HCT116 (cell line): Measurements from ENCODE around the gene FADS1. TPM values are rescaled to one million over a fixed set of nuclear protein-coding genes. Genes with fewer than 3 reads are reported as not detected.

Experiments
- ATAC-seq: fragments of 200-7000 bp; cut with Tn5 transposase; 2 replicates; pipeline ENCODE4 v1.9.1; 2020; ENCODE audit warnings: mild to moderate bottlenecking, moderate library complexity
- BruUV-seq: library from RNA; stranded (reverse); fragments of 400-500 nt; replicated peaks from 2 replicates; lab custom pipeline; 2021; lab: Mats Ljungman, UMichigan
- CTCF ChIA-PET: fragments of 300-600 bp; sonication (Branson Sonifier 250); formaldehyde crosslinking; loops from one replicate; lab custom pipeline; 2021; ENCODE audit warnings: antibody characterized with exemption; lab: Charles Lee
- POLR2A ChIA-PET: fragments of 300-600, 350-600 bp; sonication (Branson Sonifier 250); formaldehyde crosslinking; loops from one replicate; lab custom pipeline; 2021; ENCODE audit warnings: antibody characterized with exemption; lab: Charles Lee
- RAD21 ChIA-PET, 2 experiments: fragments of 300-600 bp; sonication (Branson Sonifier 250); formaldehyde crosslinking; loops; one replicate each; lab custom pipeline; 2023; ENCODE audit warnings: low total read pairs in 2 of 2; ENCODE audit not compliant: uncharacterized antibody in 2 of 2, unreplicated experiment in 2 of 2, low non-redundant PET in 1 of 2; lab: Charles Lee
- DNase-seq: peaks from one replicate; pipeline ENCODE4 v3.0.0-alpha.2; 2010; ENCODE audit warnings: low read depth, low spot score
- H2AFZ ChIP-seq: fragments of 200-600 bp; shearing (Covaris generic), sonication (generic); 2 replicates; pipeline ENCODE4 v1.6.1; 2017; ENCODE audit warnings: low read depth, mixed run types, mixed read lengths, antibody characterized with exemption, low read length; ENCODE audit not compliant: poor library complexity, severe bottlenecking
- H3K27ac ChIP-seq: 2 replicates; pipeline ENCODE4 v1.5.1; 2012; ENCODE audit warnings: low read depth, low read length
- H3K27me3 ChIP-seq: fragments of 200-600 bp; sonication (generic); 2 replicates; pipeline ENCODE4 v1.6.1; 2016; ENCODE audit warnings: mixed run types, low read length, mixed read lengths; ENCODE audit not compliant: insufficient read depth
- H3K36me3 ChIP-seq, 2 experiments: fragments of 200-500 bp in 1 of 2; fragments of 200-600 bp in 1 of 2; sonication (Bioruptor generic) in 1 of 2; sonication (generic) in 1 of 2; 2 replicates each; pipeline versions ENCODE4 v1.5.1 to v1.6.1; 2014 to 2016; ENCODE audit warnings: low read length in 2 of 2, inconsistent platforms in 1 of 2, mixed read lengths in 1 of 2, mixed run types in 1 of 2; ENCODE audit not compliant: insufficient read depth in 2 of 2, control insufficient read depth in 1 of 2
- H3K4me1 ChIP-seq, 2 experiments: fragments of 200-600 bp in 1 of 2; sonication (generic) in 1 of 2; 2 replicates each; pipeline versions ENCODE4 v1.5.1 to v1.6.1; 2012 to 2017; ENCODE audit warnings: low read length in 2 of 2, inconsistent platforms in 1 of 2, mild to moderate bottlenecking in 1 of 2, mixed read lengths in 1 of 2, mixed run types in 1 of 2, moderate library complexity in 1 of 2; ENCODE audit not compliant: insufficient read depth in 2 of 2, control insufficient read depth in 1 of 2
- H3K4me2 ChIP-seq: fragments of 200-600 bp; sonication (generic); 2 replicates; pipeline ENCODE4 v1.6.1; 2017; ENCODE audit warnings: mixed run types, low read length, mixed read lengths
- H3K4me3 ChIP-seq, 2 experiments: fragments of 200-600 bp in 1 of 2; sonication (generic) in 1 of 2; replicated peaks in 1 of 2; 2 replicates each; pipeline ENCODE4 v1.5.1; 2011 to 2016; ENCODE audit warnings: low read length in 2 of 2, control low read depth in 1 of 2, low read depth in 1 of 2, mild to moderate bottlenecking in 1 of 2, mixed read lengths in 1 of 2, mixed run types in 1 of 2
- H3K79me2 ChIP-seq: fragments of 200-600 bp; sonication (generic); 2 replicates; pipeline ENCODE4 v1.6.1; 2017; ENCODE audit warnings: mild to moderate bottlenecking, mixed run types, low read length, moderate library complexity, mixed read lengths; ENCODE audit not compliant: insufficient read depth
- H3K9ac ChIP-seq: fragments of 200-600 bp; sonication (generic); 2 replicates; pipeline ENCODE4 v1.6.1; 2016; ENCODE audit warnings: low read length, mixed read lengths
- H3K9me2 ChIP-seq: fragments of 200-600 bp; sonication (generic), shearing (Covaris generic); 2 replicates; pipeline ENCODE4 v1.6.1; 2017; ENCODE audit warnings: mixed run types, mild to moderate bottlenecking, moderate library complexity; ENCODE audit not compliant: insufficient read depth
- H3K9me3 ChIP-seq, 2 experiments: fragments of 200-500 bp in 1 of 2; fragments of 200-600 bp in 1 of 2; sonication (Bioruptor generic) in 1 of 2; sonication (generic) in 1 of 2; 2 replicates each; pipeline ENCODE4 v1.6.1; 2014 to 2017; ENCODE audit warnings: low read length in 2 of 2, mixed read lengths in 2 of 2, inconsistent platforms in 1 of 2, low read depth in 1 of 2, mild to moderate bottlenecking in 1 of 2, mixed run types in 1 of 2, moderate library complexity in 1 of 2; ENCODE audit not compliant: control insufficient read depth in 1 of 2, insufficient read depth in 1 of 2
- H4K20me1 ChIP-seq: fragments of 200-600 bp; sonication (generic), shearing (Covaris generic); 2 replicates; pipeline ENCODE4 v1.6.1; 2017; ENCODE audit warnings: mixed run types, mild to moderate bottlenecking, moderate library complexity; ENCODE audit not compliant: insufficient read depth
- CTCF ChIP-seq, 3 experiments: fragments of 200-600 bp in 1 of 3; sonication (generic) in 1 of 3; IDR thresholded peaks in 2 of 3; conservative IDR thresholded peaks in 1 of 3; 2 replicates each; pipeline ENCODE4 v1.5.1; 2012 to 2017; ENCODE audit warnings: low read depth in 2 of 3, low read length in 2 of 3, antibody characterized with exemption in 1 of 3, borderline replicate concordance in 1 of 3, control low read depth in 1 of 3, mild to moderate bottlenecking in 1 of 3, mixed read lengths in 1 of 3, mixed run types in 1 of 3, moderate library complexity in 1 of 3; ENCODE audit not compliant: insufficient read depth in 1 of 3
- EGR1 ChIP-seq: IDR thresholded peaks from 2 replicates; pipeline ENCODE4 v1.6.1; 2012; ENCODE audit warnings: low read depth
- EZH2 ChIP-seq: fragments of 200-600 bp; sonication (generic); IDR thresholded peaks from 2 replicates; pipeline ENCODE4 v1.6.1; 2017; ENCODE audit warnings: antibody characterized with exemption, mixed run types
- EZH2phosphoT487 ChIP-seq: fragments of 200-600 bp; IDR thresholded peaks from 2 replicates; pipeline ENCODE4 v1.6.1; 2018; ENCODE audit warnings: antibody characterized with exemption, borderline replicate concordance
- FOSL1 ChIP-seq: IDR thresholded peaks from 2 replicates; pipeline ENCODE4 v1.6.1; 2012; ENCODE audit warnings: low read depth
- POLR2A ChIP-seq: IDR thresholded peaks from 2 replicates; pipeline ENCODE4 v1.7.0; 2011; ENCODE audit warnings: borderline replicate concordance; ENCODE audit not compliant: insufficient read depth, insufficient read length; ENCODE audit errors: extremely low read depth
- POLR2AphosphoS5 ChIP-seq: IDR thresholded peaks from 2 replicates; pipeline ENCODE4 v1.6.1; 2011; ENCODE audit warnings: mild to moderate bottlenecking, low read depth, low read length, moderate library complexity
- RAD21 ChIP-seq: IDR thresholded peaks from 2 replicates; pipeline ENCODE4 v1.6.1; 2012; ENCODE audit warnings: low read depth, mild to moderate bottlenecking
- REST ChIP-seq: IDR thresholded peaks from 2 replicates; pipeline ENCODE4 v1.6.1; 2012; ENCODE audit warnings: low read depth
- SIN3A ChIP-seq: IDR thresholded peaks from 2 replicates; pipeline ENCODE4 v1.6.1; 2012; ENCODE audit warnings: low read depth
- SP1 ChIP-seq: IDR thresholded peaks from 2 replicates; pipeline ENCODE4 v1.6.1; 2012; ENCODE audit warnings: low read depth
- TCF7L2 ChIP-seq: IDR thresholded peaks from 2 replicates; pipeline ENCODE4 v1.7.0; 2011; ENCODE audit warnings: borderline replicate concordance, inconsistent platforms; ENCODE audit not compliant: insufficient read depth, insufficient read length; ENCODE audit errors: extremely low read depth
- YY1 ChIP-seq: IDR thresholded peaks from 2 replicates; pipeline ENCODE4 v1.6.1; 2011; ENCODE audit warnings: low read length, low read depth, moderate library complexity, mild to moderate bottlenecking; ENCODE audit not compliant: insufficient replicate concordance; ENCODE audit errors: extremely low read depth
- intact Hi-C: fragments of 100-400 bp; cut with micrococcal nuclease; formaldehyde crosslinking; loops from 2 replicates; pipeline ENCODE4 v1.10.0; 2022
- total RNA-seq: library from RNA; stranded (reverse); gene quantifications from one replicate; pipeline ENCODE4 v1.2.1, GENCODE V29; 2021; ENCODE audit not compliant: unreplicated experiment
- TF ChIP-seq, protein P1 (sequence below): IDR thresholded peaks from 2 replicates; pipeline ENCODE4 v1.6.1; 2012
- TF ChIP-seq, protein P2 (sequence below): IDR thresholded peaks from 2 replicates; pipeline ENCODE4 v1.6.1; 2012

FADS1 gene
- total RNA-seq, 1 experiment from 2014 or later = 56.6 TPM

- no peak for DNase-seq
- Histone ChIP-seq H3K27ac (no peak overlapping the region), H3K4me3 (no peak overlapping the region), H4K20me1 (no peaks in the 10 kb centered on the region), H3K9me2 (no peaks in the 10 kb centered on the region), H3K79me2 (no peaks in the 10 kb centered on the region), H3K36me3 (no peaks in the 10 kb centered on the region), H3K4me2 (no peak overlapping the region), H3K27me3 (no peaks in the 10 kb centered on the region), H3K4me1 (no peaks in the 10 kb centered on the region), H2AFZ (no peak overlapping the region), H3K9ac (no peak overlapping the region), H3K9me3 (no peaks in the 10 kb centered on the region)
- ChIA-PET RAD21 (no interaction called here), CTCF (no interaction called here), POLR2A (no interaction called here)
- intact Hi-C loops = no loop called here
- ATAC-seq = no peak
- no TSS peak for BruUV-seq
- TF ChIP-seq, protein P1, sequence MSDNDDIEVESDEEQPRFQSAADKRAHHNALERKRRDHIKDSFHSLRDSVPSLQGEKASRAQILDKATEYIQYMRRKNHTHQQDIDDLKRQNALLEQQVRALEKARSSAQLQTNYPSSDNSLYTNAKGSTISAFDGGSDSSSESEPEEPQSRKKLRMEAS = no peak
- TF ChIP-seq POLR2AphosphoS5 = no peak
- TF ChIP-seq EGR1 = no peak
- TF ChIP-seq CTCF (IDR thresholded peaks at IDR 0.05 in 2 of 3, conservative IDR thresholded peaks at IDR 0.05 in 1 of 3; ENCODE audit: borderline replicate concordance in 1 of 3, insufficient read depth in 1 of 3, low read depth in 2 of 3, low read length in 2 of 3) = no peak
- TF ChIP-seq, protein P2, sequence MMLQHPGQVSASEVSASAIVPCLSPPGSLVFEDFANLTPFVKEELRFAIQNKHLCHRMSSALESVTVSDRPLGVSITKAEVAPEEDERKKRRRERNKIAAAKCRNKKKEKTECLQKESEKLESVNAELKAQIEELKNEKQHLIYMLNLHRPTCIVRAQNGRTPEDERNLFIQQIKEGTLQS = no peak
- no peak for TF ChIP-seq YY1
- TF ChIP-seq REST = no peak
- TF ChIP-seq POLR2A = no peak
- no peak for TF ChIP-seq EZH2phosphoT487
- no peak for TF ChIP-seq SIN3A
- no peak for TF ChIP-seq RAD21
- TF ChIP-seq SP1 = no peak
- no peak for TF ChIP-seq FOSL1
- TF ChIP-seq EZH2 = no peak
- no peak for TF ChIP-seq TCF7L2
Measured at GRCh38 chr11:61840371-61840770, 23.6 kb upstream of the FADS1 start.
